HG03460 (cell line): ENCODE data around the gene GGNBP2.

Source experiments
- ATAC-seq: cut with Tn5 transposase; IDR thresholded peaks from one replicate; pipeline ENCODE4 v1.9.1; 2021; ENCODE audit not compliant: unreplicated experiment

The GGNBP2 gene

DNA sequence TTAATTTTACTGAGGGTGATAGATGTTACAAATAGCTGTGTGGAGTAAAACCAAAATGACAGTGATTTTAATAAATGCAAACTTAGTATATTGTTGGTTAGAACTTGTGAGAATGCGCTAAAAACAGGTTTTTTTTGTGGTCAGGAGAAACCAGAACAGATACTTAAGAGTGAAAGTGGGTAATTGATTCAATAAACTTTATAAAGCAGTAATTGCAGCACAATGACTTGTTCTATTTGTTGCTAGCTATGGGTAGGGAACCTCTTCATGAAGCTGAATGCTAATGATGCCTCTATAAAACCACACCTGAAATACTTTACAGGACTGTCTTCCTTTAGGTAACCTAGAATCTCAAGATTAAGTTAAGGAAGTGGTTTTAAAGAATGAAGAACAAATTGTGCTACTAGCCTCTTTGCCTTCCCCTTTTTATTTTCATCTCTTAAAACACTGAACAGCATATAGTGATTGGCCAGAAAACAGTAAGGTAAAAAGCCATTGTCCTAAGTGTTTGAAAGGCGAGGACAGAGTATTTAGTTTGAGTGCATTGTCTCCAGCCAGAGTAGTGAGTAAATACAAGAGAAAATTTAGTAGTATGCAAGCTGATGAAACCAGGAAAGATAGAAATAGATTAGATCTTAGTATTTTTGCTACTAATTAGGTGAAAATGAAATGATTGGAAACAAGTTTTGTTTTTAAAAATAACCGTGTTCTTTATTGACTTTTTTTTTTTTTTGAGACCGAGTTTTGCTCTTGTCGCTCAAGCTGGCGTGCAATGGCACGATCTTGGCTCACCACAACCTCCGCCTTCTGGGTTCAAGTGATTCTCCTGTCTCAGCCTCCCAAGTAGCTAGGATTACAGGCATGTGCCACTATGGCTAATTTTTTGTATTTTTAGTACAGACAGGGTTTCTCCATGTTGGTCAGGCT lies 6.0 kb downstream of the GGNBP2 start:
- ATAC-seq = no peak

- no peak for ATAC-seq
Measured at GRCh38 chr17:36553459-36553858, 8.7 kb downstream of the GGNBP2 start.

DNA sequence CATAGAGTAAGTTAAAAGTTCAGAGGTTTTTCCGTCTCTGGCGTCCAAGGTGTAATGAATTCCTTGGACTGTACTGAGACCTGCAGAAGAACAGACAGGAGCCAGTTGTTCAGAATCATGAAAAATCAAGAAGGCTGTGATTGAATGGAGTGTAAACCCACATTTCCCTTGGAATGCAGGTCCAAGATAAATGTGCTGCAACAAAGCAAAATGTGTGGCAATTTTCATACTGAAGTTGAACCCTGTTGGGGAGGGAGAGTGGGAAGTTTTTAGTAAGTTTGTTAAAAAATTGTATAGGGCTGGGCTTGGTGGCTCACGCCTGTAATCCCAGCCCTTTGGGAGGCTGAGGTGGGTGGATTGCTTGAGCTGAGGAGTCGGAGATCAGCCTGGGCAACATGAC lies 21.4 kb downstream of the GGNBP2 start:
- no peak for ATAC-seq

DNA sequence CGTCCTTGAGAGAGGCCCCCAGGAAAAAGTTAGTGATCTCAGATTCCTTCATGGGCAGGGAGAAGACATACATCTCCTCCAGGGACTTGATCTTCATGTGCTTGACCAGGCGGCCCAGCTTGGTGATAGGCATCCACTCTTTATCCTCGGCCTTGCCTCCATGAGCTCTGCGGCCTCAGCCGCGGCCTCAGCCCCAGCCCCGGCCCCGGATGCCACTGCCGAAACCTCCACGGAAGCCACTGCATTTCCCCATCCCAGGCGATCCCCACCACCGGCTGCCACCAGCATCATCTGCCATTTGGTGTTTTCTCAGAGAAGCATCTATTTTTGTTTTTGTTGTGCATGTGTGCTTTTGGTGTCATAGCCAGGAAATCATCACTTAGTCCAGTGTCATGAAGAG lies 30.3 kb downstream of the GGNBP2 start:
- no peak for ATAC-seq

- no peak for ATAC-seq
Measured at GRCh38 chr17:36576793-36577192, 32.1 kb downstream of the GGNBP2 start.

- ATAC-seq = no peak
Measured at GRCh38 chr17:36578671-36579070, 34.0 kb downstream of the GGNBP2 start.

DNA sequence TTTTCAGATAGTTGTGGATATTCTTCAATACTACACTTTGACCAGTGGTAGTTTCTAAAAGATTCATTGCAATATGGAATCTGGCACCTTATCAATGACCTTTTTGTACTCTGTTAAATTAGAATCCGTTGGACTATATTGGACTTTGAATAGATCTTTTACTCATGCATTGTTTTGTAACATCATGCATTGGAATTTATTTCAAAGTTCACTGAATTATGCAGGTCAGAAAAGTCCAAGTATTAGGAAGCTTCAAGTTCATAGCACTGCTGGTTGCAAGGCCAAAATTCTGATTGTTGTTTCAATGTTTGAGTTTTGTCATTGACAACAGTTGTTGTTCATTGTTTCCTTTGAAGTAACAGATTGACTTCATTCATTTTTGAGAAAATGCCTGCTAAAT lies 39.1 kb downstream of the GGNBP2 start:
- ATAC-seq = no peak

DNA sequence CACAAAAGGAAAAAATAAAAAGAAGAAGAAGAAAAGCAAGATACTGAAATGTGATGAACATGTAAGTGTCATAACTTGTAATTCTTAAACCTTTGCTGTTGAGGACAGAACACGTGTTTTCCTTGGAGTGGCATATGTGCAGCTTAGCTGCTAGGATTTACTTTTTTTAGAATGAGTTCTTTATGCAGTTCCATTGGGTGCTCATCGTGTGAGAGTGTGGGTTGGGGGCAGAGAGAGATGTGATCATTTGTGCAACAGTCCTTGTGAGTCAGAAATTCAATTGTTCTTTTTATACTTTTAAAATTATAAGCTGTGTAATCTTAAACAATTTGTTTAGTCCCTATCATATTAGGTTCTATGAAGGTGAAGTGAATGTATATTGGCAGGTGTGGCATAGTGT lies 41.4 kb downstream of the GGNBP2 start:
- ATAC-seq = no peak

DNA sequence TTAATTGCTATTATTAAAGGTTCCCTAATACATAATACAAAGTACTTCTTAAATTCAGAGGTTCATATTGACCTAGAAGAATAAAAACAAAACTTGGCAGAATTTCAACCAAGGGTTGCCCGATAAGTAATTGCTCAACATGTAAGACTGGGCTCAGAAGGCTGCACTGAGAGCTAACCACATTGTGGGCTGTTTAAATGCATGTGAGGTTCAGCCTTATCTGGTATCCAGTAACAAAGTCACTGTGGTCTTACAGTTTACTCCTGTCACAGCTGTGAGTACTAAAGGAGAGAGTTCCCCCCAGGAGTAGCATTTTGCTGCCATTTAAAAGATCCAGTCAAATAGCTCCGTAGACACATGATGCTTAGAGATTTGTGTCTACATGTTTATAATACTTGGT lies 45.4 kb downstream of the GGNBP2 start:
- no peak for ATAC-seq

DNA sequence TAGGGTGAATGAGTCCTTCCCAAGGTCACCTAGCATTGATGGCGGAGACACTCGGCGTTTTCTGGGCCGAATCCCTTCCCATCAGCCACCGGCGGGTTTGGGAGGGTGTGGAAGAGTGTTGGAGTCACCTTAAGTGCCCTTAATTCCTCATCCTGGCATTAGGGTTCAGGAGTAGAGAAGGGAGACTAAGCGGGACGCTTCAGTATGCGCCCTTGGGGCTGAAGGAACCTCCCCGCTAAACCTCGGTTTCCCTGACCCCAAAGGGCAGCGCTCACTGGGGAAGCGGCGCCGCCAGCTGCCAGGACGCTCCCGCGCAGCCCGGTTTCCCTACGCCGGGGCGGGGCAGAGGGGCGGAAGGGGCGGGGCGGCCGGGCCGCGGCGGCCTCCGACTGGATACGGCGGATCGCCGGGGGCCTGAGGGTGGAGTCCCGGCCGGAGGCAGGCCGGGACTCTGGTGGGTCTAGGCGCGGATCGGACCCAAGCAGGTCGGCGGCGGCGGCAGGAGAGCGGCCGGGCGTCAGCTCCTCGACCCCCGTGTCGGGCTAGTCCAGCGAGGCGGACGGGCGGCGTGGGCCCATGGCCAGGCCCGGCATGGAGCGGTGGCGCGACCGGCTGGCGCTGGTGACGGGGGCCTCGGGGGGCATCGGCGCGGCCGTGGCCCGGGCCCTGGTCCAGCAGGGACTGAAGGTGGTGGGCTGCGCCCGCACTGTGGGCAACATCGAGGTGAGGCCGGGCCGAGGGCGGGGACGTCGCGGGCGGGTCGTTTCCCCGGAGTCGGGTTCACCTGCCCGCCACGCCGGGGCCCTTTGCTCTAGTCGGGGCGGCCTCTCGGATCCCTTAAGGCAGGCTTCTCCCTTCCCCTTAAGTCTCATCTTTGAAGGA lies 47.0 kb downstream of the GGNBP2 start, which contains the start of gene DHRS11:
TSS of gene DHRS11 (plus strand) at position 446 of the 882 bp plus-strand sequence. CDS start at position 577, 131 bp downstream.
- peak; percentile 80 for ATAC-seq

- no peak for ATAC-seq
Measured at GRCh38 chr17:36592316-36592715, 47.6 kb downstream of the GGNBP2 start.

DNA sequence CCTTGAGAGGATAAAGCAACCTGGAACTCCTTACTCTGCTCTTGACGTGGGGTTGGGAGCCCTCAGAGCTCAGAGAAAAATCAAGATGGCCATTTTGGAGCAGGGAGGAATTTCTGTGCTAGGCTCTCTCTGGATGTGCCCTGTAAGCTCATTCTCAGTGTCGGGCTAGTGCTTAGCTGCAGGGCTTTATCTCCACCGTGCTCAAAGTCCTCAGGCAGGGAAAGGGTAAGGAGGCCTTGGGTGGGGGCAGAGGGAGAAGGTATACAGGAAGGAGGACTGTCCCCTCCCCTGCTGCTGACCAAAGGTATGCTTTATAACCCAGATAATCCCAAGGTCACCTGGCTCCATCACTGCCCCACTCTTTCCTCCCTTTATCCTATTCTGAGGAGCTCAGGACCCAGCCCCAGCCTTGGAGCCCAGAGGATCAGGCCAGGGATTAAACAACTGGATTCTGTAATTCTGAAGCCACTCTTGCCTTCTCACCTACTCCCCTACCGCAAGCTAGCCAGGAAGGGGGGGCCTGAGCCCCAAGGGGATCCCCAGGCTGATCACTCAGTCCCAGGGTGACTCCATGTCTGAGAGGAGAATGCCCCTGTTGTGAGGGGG lies 48.1 kb downstream of the GGNBP2 start:
- no peak for ATAC-seq

DNA sequence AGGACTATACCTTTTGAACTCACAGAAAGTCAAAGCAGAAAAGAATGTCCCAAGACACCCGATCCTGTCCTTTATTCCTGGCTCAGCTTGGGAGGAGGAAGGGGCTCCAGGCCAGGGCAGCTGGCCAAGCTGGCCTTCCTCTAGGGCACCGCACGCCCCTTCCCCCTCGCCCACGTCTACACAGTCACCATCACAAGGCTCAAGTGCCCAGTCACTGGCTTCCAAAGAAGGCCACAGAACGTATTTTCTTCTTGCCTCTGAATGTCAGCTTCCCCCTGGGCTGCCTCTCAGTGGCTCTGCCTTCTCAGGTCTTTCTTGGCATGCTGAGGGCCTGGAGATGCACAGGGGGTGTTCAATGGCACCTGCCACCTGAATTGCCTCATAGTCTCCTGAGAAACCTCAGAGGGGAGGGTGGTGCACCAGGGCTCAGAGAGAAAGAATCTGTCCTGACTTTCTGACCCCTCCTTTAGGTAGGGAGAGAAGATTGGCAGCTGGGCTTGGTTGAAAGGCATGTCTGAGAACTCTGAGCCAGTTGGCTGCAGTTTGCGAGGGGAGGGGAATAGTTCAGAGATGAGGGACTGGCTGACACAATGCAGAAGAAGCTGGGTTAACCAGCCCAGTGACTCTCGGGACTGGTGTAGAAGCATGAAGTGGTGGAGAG lies 49.1 kb downstream of the GGNBP2 start:
- no peak for ATAC-seq

DNA sequence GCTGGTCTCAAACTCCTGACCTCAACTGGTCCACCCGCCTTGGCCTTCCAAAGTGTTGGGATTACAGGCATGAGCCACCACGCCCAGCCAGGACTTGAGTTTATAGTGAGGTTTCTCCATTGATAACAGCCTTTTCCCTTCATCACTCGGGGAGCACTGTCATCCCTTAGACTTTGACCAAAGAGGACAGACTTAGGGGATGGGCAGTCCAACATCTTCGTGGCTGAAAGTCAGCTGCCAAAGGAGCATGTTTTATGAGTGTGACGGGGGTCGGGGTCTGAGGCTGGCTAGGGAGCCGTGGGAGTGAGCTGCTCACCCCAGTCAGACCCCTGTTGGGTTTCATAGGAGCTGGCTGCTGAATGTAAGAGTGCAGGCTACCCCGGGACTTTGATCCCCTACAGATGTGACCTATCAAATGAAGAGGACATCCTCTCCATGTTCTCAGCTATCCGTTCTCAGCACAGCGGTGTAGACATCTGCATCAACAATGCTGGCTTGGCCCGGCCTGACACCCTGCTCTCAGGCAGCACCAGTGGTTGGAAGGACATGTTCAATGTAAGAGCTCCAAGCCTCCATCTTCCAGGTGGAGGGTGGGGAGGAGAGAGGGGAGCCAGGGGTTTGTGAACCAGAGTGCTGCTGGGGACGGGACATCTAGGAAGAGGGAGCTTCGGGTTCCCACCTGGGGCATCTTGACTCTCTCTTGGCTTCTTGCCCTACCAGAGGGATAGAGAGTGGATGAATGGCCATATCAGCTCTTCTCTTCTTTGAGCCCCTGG lies 50.1 kb downstream of the GGNBP2 start:
- ATAC-seq = no peak

GRCh38 chr17:36597226-36597625 lies 52.5 kb downstream of the GGNBP2 start:
- no peak for ATAC-seq

DNA sequence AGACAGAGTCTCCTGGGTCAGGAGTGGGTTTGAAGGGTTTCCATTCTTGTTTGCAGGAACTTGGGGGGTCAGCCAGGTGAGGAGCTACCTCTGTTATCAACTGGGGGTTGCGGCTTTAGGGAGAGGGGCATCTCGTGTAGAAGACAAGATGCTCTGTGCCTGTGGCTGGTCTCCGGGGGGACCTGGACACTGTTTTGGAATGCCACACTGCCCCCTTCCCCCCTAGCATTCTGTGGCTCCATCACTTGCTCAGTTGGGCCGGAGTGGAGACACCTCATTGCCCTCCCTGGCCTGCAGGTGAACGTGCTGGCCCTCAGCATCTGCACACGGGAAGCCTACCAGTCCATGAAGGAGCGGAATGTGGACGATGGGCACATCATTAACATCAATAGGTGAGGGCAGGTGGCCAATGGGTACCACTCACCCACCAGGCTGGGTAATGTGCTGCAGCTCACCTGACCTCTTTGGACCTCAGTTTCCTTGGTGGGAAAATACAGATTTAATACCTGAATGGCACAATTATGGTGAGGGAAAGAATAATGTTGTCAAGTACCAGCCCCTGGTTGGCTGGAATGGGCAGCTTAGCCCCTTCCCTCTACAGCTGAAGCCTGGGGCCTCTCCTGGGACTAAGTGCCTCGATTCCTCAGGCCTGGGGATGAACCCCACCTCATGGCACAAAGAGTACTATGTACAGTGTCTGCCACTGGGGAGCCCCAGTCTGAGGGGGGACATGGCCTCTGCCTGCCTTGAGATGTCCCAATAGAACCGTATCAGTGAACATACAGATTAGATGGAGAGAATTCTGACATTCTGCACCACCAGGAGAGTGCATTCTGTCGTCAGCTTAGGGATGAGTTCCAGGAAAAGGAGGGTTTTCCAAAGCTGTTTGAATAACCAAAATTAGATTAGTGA lies 53.4 kb downstream of the GGNBP2 start:
- no peak for ATAC-seq

DNA sequence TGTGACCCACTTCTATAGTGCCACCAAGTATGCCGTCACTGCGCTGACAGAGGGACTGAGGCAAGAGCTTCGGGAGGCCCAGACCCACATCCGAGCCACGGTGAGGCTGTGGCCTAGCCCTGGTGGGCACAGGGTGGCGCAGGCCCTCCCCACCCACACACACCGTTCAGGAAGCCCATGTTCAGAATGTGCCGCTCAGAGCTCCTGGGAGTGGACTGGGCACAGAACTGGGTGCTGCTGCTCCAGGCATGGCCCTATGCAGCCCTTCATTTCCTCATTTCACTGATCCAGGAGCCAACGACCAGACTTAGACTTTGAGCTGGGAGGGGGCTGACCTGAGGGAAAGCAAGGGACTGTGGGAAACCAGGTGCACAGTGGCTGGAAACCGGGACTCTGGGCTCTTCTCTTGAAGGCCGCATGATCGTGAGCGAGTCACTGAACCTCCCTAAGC lies 54.3 kb downstream of the GGNBP2 start:
- ATAC-seq = no peak

GRCh38 chr17:36599546-36600250 lies 55.0 kb downstream of the GGNBP2 start:
- ATAC-seq = no peak
